Lower leg skin (tissue), 4 donors: ENCODE measurements around the gene FAM209A. TPM values are rescaled to one million over a fixed set of nuclear protein-coding genes. Genes with fewer than 3 reads are reported as not detected.

Experiments
- DNase-seq, 2 donors: peaks; one replicate each; pipeline ENCODE4 v3.0.0-alpha.2; 2019; ENCODE audit warnings: low spot score in 2 of 2
- H3K4me3 ChIP-seq: fragments of 200-600 bp; sonication (generic); 2 replicates; pipeline ENCODE4 v1.5.1; 2017; ENCODE audit warnings: mild to moderate bottlenecking, low read depth; ENCODE audit not compliant: poor library complexity, severe bottlenecking
- CTCF ChIP-seq, 3 donors: fragments of 450-650 bp; IDR thresholded peaks; one replicate each; pipeline ENCODE4 v1.5.1; 2016; ENCODE audit warnings: antibody characterized with exemption in 3 of 3, mild to moderate bottlenecking in 3 of 3, moderate library complexity in 2 of 3
- POLR2A ChIP-seq, 2 donors: fragments of 450-650 bp; IDR thresholded peaks; one replicate each; pipeline ENCODE4 v1.6.1; 2016 to 2017; ENCODE audit warnings: antibody characterized with exemption in 2 of 2, mild to moderate bottlenecking in 1 of 2, moderate library complexity in 1 of 2
- WGBS, 2 donors: methylation state at CpG; one replicate each; pipeline ENCODE4 v1.1.5; 2018; 5-methylcytosine and 5-hydroxymethylcytosine counted together
- intact Hi-C: fragments of 100-400 bp; cut with DNase I; formaldehyde crosslinking; loops from one replicate; pipeline ENCODE4 v1.15.0; 2023; ENCODE audit warnings: low total_unique reads
- total RNA-seq, 4 donors: library from RNA; depleted of rRNA; stranded (reverse); fragments of >200 nt; gene quantifications; one replicate each; pipeline ENCODE4 v1.1.0, GENCODE V29; 2016

Gene FAM209A
- total RNA-seq, 4 donors from 2014 or later = 0.81 TPM; not detected in 3

GRCh38 chr20:56504373-56505005, 20.1 kb upstream of the FAM209A start:
- WGBS, 2 donors = 88 to 91% methylated on average over 9 of the region's 9 CpGs
- intact Hi-C loops = no loop called here
- DNase-seq = peak in 1 of 2 donors; percentile 25
- no peak overlapping the region for H3K4me3 ChIP-seq
- TF ChIP-seq CTCF (IDR thresholded peaks at IDR 0.05) = no peak
- no peak for TF ChIP-seq POLR2A (IDR thresholded peaks at IDR 0.05)

- 64 to 68% methylated on average over 3 of the region's 3 CpGs for WGBS, 2 donors
- peak in 1 of 2 donors; percentile 18 for DNase-seq
- intact Hi-C loops = no loop called here
- TF ChIP-seq POLR2A (IDR thresholded peaks at IDR 0.05) (no peak), CTCF (IDR thresholded peaks at IDR 0.05) (no peak)
- no peak overlapping the region for H3K4me3 ChIP-seq
These were observed 18.4 kb upstream of the FAM209A start for GRCh38 chr20:56506103-56506502.

GRCh38 chr20:56511926-56512325, 12.6 kb upstream of the FAM209A start:
- peak in 1 of 2 donors; percentile 53 for DNase-seq
- intact Hi-C loops = no loop called here
- no peak overlapping the region for H3K4me3 ChIP-seq
- TF ChIP-seq CTCF (IDR thresholded peaks at IDR 0.05) (no peak), POLR2A (IDR thresholded peaks at IDR 0.05) (no peak)
- WGBS, 2 donors = 95 to 98% methylated on average over 10 of the region's 10 CpGs

GRCh38 chr20:56513161-56514150, 11.1 kb upstream of the FAM209A start:
- 83 to 86% methylated on average over 22 of the region's 22 CpGs for WGBS, 2 donors
- DNase-seq = peak in 1 of 2 donors; percentile 48
- intact Hi-C loops = no loop called here
- no peak overlapping the region for H3K4me3 ChIP-seq
- TF ChIP-seq POLR2A (IDR thresholded peaks at IDR 0.05) (no peak), CTCF (IDR thresholded peaks at IDR 0.05) (no peak)

GRCh38 chr20:56516631-56517030, 7.9 kb upstream of the FAM209A start:
- peak in 1 of 2 donors; percentile 50 for DNase-seq
- TF ChIP-seq CTCF (IDR thresholded peaks at IDR 0.05) = no peak
- no peak for TF ChIP-seq POLR2A (IDR thresholded peaks at IDR 0.05)
- 85 to 91% methylated on average over 5 of the region's 5 CpGs for WGBS, 2 donors
- no peak overlapping the region for H3K4me3 ChIP-seq
- intact Hi-C loops = no loop called here
